RPMI7951 (cell line): ENCODE measurements around the gene SLC66A2. TPM values are rescaled to one million over a fixed set of nuclear protein-coding genes. Genes with fewer than 3 reads are reported as not detected.

Source experiments
- DNase-seq: peaks from one replicate; pipeline ENCODE4 v3.0.0-alpha.2; 2012; ENCODE audit warnings: low read depth
- total RNA-seq: library from RNA; depleted of rRNA; stranded (reverse); fragments of >200 nt; shearing (Covaris generic); gene quantifications from 2 replicates; pipeline ENCODE4 v1.2.3, GENCODE V29; 2014

The SLC66A2 gene
- total RNA-seq, 1 experiment from 2014 or later, result 15.4 TPM

DNA sequence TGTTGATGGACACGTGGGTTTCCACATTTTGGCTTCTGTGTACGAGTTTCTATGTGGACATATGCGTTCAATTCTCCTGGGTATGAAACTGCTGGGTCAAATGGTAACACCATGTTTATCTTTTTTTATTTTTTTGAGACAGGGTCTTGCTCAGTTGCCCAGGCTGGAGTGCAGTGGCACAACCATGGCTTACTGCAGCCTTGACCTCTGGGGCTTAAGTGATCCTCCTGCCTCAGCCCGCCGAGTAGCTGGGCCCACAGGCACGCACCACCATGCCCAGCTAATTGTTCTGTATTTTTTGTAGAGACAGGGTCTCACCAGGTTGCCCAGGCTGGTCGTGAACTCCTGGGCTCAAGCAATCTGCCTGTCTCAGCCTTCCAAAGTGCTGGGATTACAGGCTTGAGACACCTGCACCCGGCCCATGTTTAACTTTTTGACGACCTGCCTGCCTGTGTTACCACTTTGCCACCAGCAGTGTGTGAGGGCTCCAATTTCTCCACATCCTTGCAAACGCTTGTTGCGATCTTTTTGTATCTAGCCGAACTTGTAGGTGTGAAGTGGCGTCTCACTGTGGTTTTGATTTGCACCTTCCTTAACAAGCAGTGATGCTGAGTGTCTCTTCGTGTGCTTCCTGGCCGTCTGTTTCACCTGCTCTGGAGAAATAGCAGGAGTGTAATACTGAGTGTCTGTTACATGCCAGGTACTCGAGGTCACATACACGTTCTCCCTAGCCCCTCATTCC, 19.9 kb upstream of the SLC66A2 start:
- no peak for DNase-seq

DNA sequence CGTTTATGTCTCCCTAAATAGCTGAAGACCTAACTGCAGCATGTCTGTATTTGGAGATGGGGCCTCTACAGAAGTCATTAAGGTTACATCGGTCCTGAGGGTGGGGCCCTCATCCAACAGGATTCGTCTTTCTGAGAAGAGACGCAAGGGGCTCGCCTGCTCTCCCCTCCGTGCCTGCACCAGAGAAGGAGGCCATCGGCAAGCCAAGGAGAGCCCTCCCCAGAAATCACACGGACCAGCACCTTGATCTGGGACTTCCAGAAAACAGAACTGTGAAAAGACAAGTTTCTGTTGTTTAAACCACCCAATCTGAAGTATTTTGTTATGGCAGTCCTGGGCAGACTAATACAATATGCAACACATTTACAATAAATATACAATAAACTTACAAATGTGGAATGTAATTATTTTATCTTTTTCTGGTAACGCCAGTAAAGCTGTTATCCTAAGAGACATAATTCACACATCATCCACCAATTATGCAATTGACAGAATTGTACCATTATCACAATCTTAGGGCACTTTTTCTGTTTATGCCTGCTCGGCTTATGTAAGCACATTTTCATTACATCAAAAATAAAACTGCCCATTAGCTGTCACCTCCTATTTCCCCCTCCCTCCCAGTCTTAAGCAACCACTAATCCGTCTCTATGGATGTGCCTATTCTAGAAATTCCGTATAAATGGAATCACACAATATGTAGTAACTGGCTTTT, 19.1 kb upstream of the SLC66A2 start:
- no peak for DNase-seq

DNA sequence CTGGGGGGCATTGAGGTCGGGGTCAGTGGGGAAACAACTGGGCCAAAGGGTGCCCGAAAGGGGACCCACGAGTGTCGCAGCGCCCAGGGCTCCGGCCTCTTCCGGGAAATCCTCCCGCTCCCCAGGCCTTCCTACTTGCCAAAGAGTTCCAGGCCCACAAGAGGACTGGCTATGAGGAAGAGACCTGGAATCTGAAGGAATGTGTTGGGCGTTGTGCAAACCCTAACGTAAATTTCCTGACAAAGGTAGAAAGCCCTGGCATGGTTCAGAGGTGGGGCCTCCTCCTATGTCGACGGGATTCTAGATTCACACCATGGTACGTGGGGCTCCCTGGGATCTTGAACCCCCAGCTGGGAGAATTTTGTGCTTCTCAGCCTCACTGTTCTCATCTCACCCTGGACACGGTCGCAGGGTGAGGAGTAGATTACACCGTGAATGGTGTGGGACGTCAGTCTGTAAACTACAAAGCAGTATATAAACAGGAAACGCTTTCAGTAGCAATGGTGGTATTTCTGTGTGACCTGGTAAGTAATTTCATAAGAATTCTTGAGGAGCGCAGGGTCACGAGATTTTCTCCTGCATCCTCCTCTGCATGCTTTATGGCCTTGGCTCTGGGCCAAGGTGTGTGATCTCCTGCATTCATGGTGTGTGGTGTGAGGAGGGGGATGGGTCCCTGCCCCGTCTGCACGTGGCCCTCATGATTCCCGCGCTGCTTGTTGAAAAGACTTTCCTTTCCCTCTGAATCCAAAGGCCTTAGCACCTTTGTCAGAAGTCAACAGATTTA, 13.9 kb upstream of the SLC66A2 start:
- DNase-seq, result peak; percentile 35

DNA sequence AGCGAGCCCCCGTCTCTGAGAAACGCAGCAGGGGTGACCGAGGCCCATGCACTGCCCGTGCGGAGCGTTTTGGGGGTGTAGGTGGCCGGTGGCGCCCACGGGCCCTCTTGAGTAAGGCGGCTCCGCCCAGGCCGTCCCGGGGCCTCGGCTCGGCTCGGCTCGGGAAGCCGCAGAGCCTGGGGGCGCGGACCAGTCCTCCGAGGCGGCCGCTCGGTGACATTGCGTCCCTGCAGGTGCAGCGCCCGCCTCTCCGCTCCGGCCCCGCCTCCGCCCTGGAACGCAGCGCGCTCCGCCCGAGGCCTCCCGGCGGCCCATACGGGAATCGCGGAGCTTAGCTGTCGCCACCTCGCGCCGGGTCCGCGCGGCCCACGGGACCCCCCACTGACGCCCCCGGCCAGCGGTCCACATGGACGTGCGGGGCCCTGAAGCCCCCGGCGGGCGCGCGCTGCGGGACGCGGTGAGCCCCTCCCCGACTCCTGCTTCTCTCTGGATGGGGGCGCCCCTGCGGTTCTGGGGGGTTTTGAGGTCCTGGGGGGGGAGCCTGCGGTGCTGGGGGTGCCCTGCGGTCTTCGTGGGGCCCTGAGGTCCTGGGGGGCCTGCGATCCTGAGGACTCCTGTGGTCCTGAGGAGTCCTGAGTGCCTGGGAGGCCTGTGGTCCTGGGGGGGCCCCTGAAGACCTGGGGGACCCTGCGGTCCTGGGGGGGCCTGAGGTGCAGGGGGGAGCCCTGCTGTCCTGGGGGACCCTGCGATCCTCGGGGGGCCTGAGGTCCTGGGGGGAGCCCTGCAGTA, 13.1 kb upstream of the SLC66A2 start, which contains the start of gene HSBP1L1:
HSBP1L1 (plus strand) TSS at position 314 of the 789 bp plus-strand sequence; CDS start at position 407, 93 bp downstream.
- no peak for DNase-seq

DNA sequence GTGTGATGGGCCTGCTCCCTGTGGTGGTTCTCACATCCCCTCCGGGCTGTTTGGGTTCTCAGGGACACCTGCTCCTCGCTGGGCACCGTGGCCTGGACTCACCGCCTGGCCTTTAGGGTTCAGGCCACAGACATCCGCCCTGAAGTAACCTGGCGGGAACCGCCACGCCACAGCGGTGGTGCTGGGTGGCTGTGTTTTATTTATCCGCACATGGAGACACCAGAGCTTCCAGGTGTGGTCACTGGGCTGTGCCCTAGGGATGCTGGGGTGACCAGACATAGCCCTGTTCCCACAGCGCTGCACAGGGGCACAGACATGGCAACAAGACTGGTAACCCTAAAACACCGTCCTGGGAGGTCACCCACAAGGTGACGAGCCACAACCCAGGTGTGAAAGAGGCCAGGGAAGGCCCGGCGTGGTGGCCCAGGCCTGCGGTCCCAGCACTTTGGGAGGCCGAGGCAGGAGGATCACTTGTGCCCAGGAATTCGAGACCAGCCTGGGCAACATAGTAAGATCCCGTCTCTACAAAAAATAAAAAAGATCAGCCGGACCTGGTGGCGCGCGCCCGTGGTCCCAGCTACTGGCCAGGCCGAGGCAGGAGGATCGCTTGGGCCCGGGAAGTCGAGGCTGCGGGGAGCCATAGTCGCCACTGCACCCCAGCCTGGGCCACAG, 12.3 kb upstream of the SLC66A2 start:
- DNase-seq, result no peak

DNA sequence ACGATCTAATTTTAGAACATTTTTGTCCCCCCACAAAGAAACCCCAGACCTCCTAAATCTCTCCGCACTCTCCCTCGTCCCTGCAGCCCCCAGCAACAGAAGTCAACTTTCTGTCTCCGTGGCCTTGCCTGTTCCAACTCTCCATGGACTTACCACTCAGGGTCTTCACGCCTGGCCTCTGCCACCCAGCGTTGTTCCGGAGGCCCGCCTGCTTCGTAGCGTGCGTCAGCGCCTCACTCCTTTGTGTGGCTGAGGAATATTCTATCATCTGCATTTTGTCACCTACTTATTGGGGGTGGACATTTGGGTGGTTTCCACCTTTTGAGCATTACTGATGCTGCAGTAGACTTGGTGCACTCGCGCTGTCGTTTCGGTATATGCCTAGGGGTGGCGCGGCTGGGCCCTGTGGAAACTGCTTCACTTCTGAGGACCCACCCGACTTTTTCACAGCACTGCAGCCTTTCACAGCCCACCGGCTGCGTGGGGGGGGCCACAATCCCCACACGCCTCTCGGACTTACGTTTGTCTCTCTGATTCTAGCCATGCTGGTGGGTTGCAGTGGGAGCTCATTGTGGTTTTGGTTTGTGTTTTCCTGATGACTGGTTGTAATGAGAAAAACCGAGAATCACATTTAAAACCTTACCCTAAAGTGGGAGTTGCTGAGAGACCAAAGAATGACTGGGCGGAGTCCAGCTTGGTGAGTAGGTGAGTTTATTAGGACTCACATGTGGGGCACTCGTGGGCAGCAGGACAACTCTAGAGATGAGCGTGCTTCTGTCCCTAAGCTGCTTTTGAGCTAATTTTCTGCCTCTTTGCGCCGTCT, 11.6 kb upstream of the SLC66A2 start:
- DNase-seq, result no peak

DNA sequence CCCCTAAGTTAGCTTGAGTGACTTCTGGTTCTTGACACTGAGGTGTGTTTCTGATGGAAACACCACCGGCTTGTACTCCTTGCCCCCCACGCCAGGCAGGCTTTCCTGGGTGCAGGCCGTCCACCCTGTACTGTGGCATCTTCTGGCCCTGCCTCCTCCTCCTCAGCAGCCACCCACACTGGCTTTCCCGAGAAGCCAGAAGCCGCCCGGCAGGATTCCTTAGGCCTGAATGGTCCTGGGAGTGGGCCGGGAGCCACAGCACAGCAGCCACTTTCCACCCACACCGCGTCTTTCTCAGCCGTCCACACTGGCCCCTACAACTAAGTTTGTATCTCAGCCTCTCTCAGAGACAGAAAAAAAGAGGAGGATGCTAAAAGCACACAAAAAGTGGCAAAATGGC, 10.9 kb upstream of the SLC66A2 start:
- DNase-seq, result no peak

DNA sequence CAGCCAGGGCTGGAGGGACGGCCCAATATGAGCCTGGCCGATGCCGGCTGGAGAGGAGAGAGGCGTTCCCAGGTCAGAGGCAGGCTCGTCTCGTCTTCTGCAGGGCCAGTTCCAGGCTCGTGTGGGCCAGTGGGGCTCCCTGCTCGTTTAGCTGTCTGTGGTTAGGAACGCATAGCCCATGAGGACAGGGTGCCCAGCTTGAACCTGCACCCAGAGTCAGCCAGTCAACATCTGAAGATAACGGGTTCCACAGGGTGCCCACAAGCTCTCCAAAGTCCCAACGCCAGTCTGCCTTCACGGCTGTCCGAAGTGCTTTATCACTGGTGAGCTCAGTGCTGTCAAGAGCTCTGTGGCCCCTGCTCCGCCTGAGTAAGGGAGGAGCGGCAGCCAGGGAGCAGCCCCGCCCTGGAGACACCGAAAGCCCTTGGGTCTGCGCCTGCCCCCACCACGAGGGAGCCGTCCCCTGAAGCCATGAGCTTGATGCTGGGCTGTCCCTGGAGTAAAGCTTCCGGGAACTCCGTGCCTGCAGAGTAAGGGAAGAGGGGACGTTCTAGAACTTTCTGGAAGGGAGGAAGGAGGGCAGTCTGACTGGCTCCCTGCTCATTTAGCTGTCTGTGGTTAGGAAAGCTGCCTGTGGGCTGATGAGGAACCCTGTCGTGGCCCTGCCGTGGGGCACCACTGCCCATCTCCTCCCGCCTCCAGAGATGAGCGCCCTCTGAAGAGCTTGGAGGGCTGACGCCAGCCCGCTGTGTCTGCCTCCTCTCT, 10.3 kb upstream of the SLC66A2 start:
- DNase-seq, result no peak

DNA sequence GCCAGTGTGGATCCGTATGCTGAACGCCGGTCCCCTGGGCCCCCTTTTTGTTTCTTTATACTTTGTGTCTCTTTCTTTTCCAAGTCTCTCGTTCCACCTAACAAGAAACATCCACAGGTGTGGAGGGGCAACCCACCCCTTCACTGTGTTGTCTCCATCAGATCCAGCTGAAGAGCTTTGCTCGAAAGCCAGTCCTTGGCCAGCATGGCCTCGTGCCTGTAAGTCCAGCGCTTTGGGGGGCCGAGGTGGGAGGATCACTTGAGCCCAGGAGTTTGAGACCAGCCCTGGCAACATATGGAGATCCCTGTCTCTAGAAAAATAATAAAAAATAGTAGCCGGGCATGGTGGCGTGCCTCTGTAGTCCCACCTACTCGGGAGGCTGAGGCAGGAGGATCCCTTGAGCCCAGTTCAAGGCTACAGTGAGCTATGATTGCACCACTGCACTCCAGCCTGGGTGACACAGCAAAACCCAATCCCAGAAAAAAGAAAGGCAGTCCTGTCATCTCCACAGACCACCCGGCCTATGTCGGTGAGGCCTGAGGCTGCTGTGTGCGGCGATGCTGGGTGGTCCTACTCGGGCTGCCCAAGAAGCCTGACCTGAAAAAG, 9.6 kb upstream of the SLC66A2 start:
- no peak for DNase-seq

DNA sequence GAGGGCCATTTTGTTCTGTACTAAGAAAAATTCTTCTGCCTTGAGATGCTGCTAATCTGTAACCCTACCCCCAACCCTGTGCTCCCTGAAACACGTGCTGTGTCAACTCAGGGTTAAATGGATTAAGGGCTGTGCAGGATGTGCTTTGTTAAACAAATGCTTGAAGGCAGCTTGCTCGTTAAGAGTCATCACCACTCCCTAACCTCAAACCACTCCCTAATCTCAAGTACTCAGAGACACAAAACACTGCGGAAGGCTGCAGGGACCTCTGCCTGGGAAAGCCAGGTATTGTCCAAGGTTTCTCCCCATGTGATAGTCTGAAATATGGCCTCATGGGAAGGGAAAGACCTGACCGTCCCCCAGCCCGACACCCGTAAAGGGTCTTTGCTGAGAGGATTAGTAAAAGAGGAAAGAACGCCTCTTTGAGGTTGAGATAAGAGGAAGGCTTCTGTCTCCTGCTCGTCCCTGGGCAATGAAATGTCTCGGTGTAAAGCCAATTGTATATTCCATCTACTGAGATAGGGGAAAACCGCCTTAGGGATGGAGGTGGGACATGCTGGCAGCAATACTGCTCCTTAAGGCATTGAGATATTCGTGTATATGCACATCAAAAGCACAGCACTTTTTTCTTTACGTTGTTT, 8.8 kb upstream of the SLC66A2 start:
- peak; percentile 51 for DNase-seq

DNA sequence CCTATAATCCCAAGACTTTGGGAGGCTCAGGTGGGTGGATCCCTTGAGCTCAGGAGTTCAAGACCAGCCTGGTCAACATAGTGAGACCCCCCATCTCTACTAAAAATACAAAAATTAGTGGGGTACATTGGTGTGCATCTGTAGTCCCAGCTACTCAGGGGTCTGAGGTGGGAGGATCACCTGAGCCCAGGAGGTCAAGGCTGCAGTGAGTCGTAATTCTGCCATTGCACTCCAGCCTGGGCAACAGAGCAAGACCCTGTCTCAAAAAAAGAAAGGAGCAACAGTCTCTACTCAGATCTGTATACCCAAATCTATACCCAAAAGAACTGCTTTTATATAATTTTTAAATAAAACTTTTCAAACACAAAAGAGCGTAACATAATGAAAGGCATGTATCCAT, 7.5 kb upstream of the SLC66A2 start:
- no peak for DNase-seq

DNA sequence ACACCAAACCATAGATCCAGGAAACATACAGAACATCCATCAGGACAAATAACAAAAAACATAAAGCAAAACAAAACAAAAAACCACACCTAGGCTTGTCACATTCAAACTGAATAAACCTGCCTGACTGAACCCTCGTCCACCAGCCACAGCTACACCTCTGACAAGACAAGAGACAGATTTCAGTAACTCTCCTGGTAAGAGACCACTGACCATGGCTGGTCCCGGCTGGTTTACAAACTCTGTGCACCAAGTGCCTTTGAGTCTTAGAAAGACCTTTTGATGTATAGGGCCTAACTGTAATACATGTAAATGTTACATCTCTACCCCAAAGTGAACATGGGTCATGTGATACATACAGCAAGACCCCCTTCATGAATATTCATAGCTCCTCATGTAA, 4.8 kb upstream of the SLC66A2 start:
- no peak for DNase-seq

DNA sequence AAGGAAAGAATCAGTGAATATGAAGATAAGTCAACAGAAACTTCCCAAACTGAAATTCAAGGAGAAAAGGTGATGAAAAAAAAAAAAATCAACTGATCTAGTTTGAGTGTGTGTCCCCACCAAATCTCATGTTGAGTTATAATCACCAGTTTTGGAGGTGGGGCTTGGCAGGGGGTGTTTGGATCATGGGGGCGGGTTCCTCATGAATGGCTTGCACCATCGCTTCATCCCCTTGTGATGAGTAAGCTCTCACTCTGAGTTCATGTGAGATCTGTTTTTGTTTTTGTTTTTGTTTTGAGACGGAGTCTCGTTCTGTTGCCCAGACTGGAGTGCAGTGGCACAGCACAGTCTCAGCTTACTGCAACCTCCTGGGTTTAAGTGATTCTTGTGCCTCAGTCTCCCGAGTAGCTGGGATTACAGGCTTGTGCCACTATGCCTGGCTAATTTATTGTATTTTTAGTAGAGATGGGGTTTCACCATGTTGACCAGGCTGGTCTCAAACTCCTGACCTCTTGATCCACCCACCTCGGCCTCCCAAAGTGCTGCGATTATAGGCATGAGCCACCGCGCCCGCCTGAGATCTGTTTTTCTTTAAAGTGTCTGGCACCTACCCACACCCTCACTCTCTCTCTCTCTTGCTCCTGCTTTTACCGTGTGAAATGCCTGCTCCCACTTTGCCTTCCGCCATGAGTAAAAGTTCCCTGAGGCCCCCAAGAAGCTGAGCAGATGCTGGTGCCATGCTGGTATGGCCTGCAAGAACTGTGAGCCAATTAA, 4.0 kb upstream of the SLC66A2 start:
- no peak for DNase-seq

DNA sequence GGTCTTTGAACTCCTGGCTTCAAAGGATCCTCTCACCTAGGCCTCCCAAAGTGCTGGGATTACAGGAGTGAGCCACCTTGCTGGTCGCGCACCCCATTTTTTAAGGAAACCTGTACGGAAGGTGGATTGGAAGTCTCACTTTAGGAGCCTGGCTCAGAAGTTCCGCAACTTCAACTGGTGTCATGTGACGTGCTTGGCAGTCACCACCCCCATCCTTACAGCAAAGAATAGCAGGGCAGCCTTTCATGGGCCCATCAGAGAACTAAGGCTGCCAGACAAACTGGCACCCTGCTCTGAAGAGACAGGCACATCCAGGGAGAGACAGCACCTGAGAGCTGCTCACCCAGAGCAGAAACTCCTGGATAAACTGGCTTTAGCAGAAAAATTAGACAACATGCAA, 3.3 kb upstream of the SLC66A2 start:
- DNase-seq, result no peak

DNA sequence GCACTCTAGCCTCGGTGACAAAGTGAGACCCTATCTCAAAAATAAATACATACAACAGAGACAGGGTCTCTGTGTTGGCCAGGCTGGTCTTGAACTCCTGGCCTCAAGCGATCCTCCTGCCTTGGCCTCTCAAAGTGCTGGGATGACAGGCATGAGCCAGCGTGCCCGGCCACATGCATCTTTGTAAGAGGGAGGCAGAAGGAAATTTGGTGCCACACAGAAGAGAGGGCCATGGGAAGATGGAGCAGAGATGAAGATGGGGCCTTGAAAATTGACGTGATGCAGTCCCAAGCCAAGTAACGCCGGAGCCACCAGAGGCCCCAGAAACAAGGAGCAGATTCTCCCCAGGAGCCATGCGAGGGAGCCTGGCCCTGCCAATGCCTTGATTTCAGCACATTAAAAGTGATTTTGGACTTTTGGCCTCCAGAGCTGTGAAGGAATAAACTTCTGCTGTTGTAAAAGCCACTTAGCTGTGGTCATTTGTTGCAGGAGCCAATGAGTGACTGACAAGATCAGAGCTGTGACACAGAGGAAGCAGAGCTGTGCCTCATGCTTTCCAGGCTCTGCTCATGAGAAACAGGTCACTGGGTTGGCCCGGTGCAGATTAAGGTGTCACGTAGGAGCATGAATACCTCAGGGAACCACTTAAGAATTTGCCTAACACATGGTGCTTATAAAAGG, 2.7 kb upstream of the SLC66A2 start:
- DNase-seq, result no peak

DNA sequence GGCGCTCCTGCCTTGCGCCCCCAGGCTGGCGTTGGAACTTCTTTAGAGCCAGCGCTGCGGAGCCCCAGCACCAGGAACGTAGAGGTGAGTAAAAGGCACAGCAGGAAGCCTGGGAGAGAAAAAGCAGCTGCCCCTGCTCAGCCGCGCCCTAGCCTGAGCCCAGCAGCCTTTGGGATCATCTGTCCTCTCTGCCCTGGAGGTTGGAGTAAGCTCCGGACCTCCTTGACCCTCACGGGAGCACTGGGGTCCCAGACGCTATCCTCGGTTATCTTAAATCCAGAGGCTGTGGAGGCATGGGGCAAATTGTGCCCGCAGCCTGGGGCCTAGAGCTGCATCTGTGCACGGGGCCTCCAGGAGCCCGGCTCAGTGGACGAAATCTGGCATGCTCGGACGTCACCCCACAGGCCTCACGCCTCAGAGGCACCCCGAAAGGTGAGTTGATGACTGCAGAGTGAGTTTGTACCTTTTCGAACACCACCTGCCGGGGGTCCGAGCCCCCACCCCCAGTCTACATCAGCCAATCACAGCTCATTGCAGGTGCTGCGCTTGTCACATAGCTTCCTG, 1.6 kb upstream of the SLC66A2 start:
- DNase-seq, result no peak

DNA sequence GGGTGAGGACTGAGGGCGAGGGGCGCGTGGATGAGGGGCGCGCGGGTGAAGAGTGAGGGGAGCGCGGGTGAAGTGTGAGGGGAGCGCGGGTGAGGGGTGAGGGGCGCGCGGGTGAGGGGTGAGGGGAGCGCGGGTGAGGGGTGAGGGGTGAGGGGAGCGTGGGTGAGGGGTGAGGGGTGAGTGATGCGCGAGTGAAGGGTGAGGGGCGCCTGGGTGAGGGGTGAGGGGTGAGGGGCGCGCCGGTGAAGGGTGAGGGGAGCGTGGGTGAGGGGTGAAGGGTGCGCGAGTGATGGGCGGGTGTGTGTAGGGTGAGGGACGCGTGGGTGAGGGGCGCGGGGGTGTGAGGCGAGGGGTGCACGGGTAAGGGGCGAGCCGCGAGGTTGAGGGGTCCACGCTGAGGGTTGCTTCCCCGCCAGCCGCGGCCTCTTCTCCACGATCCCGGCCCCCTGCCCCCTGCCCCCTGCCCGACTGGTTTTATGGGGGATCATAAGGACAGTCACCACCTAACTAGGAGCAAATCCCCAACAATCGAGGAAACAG, 1.1 kb upstream of the SLC66A2 start:
- no peak for DNase-seq
